ENCODE measurements around the gene DDAH2.

DDAH2 gene, protein sequence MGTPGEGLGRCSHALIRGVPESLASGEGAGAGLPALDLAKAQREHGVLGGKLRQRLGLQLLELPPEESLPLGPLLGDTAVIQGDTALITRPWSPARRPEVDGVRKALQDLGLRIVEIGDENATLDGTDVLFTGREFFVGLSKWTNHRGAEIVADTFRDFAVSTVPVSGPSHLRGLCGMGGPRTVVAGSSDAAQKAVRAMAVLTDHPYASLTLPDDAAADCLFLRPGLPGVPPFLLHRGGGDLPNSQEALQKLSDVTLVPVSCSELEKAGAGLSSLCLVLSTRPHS

GRCh38 chr6:31728767-31729514, at the start of gene DDAH2:
Gene DDAH2 (minus strand): TSS chr6:31729299. CDS start chr6:31729161, 138 bp downstream.
- CTCF ChIA-PET: interaction anchor here (1.2 to 2.0 kb wide), 6 partner anchors 9 to 78 kb away, joined by 3 to 13 read pairs (median 9); partner anchors contain the start of genes LSM2, LY6G6D and MSH5
- POLR2A ChIA-PET: interaction anchor here (0.7 to 4.2 kb wide), 13 partner anchors 8 to 102 kb away, joined by 3 to 40 read pairs (median 5); partner anchors contain the start of genes ABHD16A, HSPA1A, HSPA1L and LSM2
- no peak for DNase-seq (ENCODE audit: extremely low spot score)
- TF ChIP-seq TARDBP (IDR thresholded peaks at IDR 0.05): no peak
- no peak for TF ChIP-seq SUZ12 (IDR thresholded peaks at IDR 0.05)
- TF ChIP-seq BHLHE40 (IDR thresholded peaks at IDR 0.05; ENCODE audit: borderline replicate concordance): no peak
- TF ChIP-seq ARNT (IDR thresholded peaks at IDR 0.05): no peak
- no peak for TF ChIP-seq HDGF (IDR thresholded peaks at IDR 0.05; ENCODE audit: borderline replicate concordance)
- no peak for TF ChIP-seq L3MBTL2 (conservative IDR thresholded peaks at IDR 0.05)
- TF ChIP-seq, protein P1, sequence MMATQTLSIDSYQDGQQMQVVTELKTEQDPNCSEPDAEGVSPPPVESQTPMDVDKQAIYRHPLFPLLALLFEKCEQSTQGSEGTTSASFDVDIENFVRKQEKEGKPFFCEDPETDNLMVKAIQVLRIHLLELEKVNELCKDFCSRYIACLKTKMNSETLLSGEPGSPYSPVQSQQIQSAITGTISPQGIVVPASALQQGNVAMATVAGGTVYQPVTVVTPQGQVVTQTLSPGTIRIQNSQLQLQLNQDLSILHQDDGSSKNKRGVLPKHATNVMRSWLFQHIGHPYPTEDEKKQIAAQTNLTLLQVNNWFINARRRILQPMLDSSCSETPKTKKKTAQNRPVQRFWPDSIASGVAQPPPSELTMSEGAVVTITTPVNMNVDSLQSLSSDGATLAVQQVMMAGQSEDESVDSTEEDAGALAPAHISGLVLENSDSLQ (IDR thresholded peaks at IDR 0.05): no peak
- no peak for TF ChIP-seq ELF4 (IDR thresholded peaks at IDR 0.05)
- TF ChIP-seq SP1 (IDR thresholded peaks at IDR 0.05): no peak
- TF ChIP-seq NFRKB (IDR thresholded peaks at IDR 0.05): no peak
- TF ChIP-seq FOXM1 (IDR thresholded peaks at IDR 0.05; ENCODE audit: borderline replicate concordance): no peak
- no peak for TF ChIP-seq FOXA1 (IDR thresholded peaks at IDR 0.05)

- no peak for DNase-seq (ENCODE audit: extremely low spot score)
- POLR2A ChIA-PET: interaction anchor here (1.1 to 3.8 kb wide), 6 partner anchors 13 to 193 kb away, joined by 3 to 17 read pairs (median 4); partner anchors contain the start of genes ABHD16A, DXO, HSPA1A and HSPA1B
- TF ChIP-seq, protein P1 (IDR thresholded peaks at IDR 0.05): no peak
- TF ChIP-seq FOXM1 (IDR thresholded peaks at IDR 0.05; ENCODE audit: borderline replicate concordance) (no peak), LEF1 (IDR thresholded peaks at IDR 0.05; ENCODE audit: borderline replicate concordance) (no peak), ARNT (IDR thresholded peaks at IDR 0.05) (no peak), L3MBTL2 (conservative IDR thresholded peaks at IDR 0.05) (no peak), ELF4 (IDR thresholded peaks at IDR 0.05) (no peak), ZNF384 (IDR thresholded peaks at IDR 0.05) (no peak), HDGF (IDR thresholded peaks at IDR 0.05; ENCODE audit: borderline replicate concordance) (no peak)
- CTCF ChIA-PET: interaction anchor here (0.6 to 2.0 kb wide), 3 partner anchors 13 to 57 kb away, joined by 3 to 12 read pairs (median 6); no protein-coding TSS in a partner anchor
These were observed 49.1 kb upstream of the DDAH2 start for GRCh38 chr6:31778193-31778592.

DNA sequence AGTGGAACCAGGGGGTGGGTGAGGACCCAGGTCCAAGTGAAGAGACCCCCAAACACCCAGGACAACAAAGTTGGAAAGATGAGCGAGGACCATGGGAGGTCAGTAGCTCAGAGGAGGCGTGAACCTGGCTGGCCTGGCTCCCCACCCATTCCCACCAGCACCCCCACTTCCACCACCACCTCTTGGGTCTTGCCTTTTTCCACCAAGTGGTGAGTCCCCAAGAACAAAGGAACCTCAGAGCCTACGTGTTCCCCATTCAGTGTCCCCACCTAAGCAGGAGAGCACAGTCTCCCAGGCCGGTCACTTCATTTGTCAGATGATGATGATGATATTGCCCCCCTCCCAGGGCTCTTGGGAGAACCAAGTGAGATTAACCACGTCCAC, 48.6 kb upstream of the DDAH2 start:
- DNase-seq (ENCODE audit: extremely low spot score): no peak
- CTCF ChIA-PET: interaction anchor here (0.5 to 2.0 kb wide), 5 partner anchors 14 to 147 kb away, joined by 3 to 12 read pairs (median 5); no protein-coding TSS in a partner anchor
- POLR2A ChIA-PET: interaction anchor here (0.8 to 3.8 kb wide), 9 partner anchors 13 to 194 kb away, joined by 3 to 17 read pairs (median 4); partner anchors contain the start of genes ABHD16A, DXO, HSPA1A and HSPA1B
- TF ChIP-seq LEF1 (IDR thresholded peaks at IDR 0.05; ENCODE audit: borderline replicate concordance) (no peak), FOXM1 (IDR thresholded peaks at IDR 0.05; ENCODE audit: borderline replicate concordance) (no peak), NFRKB (IDR thresholded peaks at IDR 0.05) (no peak), L3MBTL2 (conservative IDR thresholded peaks at IDR 0.05) (no peak), TARDBP (IDR thresholded peaks at IDR 0.05) (no peak), SP1 (IDR thresholded peaks at IDR 0.05) (no peak), HDGF (IDR thresholded peaks at IDR 0.05; ENCODE audit: borderline replicate concordance) (no peak), FOXA1 (IDR thresholded peaks at IDR 0.05) (no peak), BHLHE40 (IDR thresholded peaks at IDR 0.05; ENCODE audit: borderline replicate concordance) (no peak), FOXK2 (IDR thresholded peaks at IDR 0.05) (no peak)

DNA sequence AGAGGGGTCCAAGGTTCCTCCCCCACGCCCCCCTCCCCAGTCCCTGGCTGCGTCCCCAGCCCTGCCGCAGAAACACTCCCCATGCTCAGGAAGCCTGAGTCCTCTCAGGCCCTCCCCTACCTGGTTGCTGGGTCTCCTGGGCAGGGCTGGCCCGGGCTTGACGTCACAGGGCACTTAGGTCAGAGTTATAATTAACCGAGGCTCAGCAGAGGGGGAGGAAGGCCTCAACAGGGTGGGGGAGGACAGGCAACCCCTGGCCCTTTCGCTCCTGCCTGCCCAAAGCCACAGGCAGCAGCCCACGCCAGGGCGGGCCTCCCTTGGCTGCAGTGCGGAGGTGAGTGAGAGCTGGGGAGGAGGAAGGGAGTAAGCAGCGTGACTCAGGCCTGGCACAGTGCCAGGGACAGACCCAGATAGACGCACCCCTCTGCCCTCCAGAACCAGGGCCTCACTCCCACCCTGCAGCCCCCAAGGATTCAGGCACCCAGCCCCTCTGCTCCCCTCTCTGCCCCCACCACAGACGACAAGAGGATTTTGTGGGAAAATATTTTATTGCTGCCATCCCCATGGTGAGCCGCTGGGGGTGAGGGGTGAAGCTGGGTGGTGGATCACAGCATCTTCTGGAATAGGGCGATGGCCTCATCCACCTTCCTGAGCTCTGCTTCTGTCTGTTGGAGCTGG, 48.0 kb upstream of the DDAH2 start, which contains the start of gene VWA7:
TSS of gene VWA7 (minus strand) at position 340 of the 678 bp plus-strand sequence. CDS start 549 bp downstream, outside the sequence.
- no peak for TF ChIP-seq FOXM1 (IDR thresholded peaks at IDR 0.05; ENCODE audit: borderline replicate concordance)
- CTCF ChIA-PET: interaction anchor here (0.5 to 2.0 kb wide), 4 partner anchors 14 to 148 kb away, joined by 3 to 12 read pairs (median 4); no protein-coding TSS in a partner anchor
- DNase-seq (ENCODE audit: extremely low spot score): peak; percentile 65
- POLR2A ChIA-PET: interaction anchor here (0.8 to 3.8 kb wide), 8 partner anchors 14 to 86 kb away, joined by 3 to 17 read pairs (median 4); partner anchors contain the start of genes ABHD16A, HSPA1A, HSPA1B and HSPA1L

DNA sequence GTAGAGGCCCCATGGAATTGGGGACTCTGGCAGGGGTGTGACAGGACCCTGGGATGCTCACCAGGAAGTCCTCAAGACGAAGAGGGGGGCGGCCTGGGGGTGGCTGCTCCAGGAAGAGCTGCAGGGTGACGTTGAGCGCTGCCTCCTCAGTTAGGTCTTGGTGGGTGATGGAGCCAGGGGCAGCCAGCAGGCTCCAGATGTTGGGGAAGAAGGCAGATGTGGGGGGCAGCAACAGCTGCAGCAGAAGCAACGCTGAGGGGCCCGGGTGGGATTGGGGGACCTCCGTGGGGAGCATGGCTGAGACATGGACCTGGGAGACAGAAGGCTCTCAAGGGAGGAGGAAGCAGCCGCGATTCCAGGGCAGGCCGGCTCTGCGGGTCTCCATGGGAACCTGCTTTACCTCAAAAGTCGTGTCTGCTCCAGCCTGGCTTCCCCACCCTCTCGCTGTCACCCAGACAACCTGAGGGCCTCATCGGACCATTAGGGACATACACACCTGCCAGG, 47.4 kb upstream of the DDAH2 start:
- POLR2A ChIA-PET: interaction anchor here (1.6 kb wide), 1 partner anchor 30 kb away, joined by 5 read pairs; the partner anchor contains the start of gene LSM2
- CTCF ChIA-PET: no interaction called here
- no peak for DNase-seq (ENCODE audit: extremely low spot score)
- TF ChIP-seq ELF4 (IDR thresholded peaks at IDR 0.05) (no peak), L3MBTL2 (conservative IDR thresholded peaks at IDR 0.05) (no peak), LEF1 (IDR thresholded peaks at IDR 0.05; ENCODE audit: borderline replicate concordance) (no peak), SUZ12 (IDR thresholded peaks at IDR 0.05) (no peak), NFRKB (IDR thresholded peaks at IDR 0.05) (no peak), FOXK2 (IDR thresholded peaks at IDR 0.05) (no peak), FOXM1 (IDR thresholded peaks at IDR 0.05; ENCODE audit: borderline replicate concordance) (no peak)
- TF ChIP-seq, protein P1 (IDR thresholded peaks at IDR 0.05): no peak
